CD4-positive, alpha-beta T cell treated with Interleukin-15 for 1 hour (primary cell): ENCODE data around the gene ATAD2B.
"Not testable (repeated sequence)": the region's sequence is repeated elsewhere in the genome, so short reads cannot be mapped to it uniquely, and the experiment has no call there.

Experiments
- DNase-seq: peaks from one replicate; pipeline ENCODE4 v3.0.0-alpha.2; 2020

The ATAD2B gene

DNA sequence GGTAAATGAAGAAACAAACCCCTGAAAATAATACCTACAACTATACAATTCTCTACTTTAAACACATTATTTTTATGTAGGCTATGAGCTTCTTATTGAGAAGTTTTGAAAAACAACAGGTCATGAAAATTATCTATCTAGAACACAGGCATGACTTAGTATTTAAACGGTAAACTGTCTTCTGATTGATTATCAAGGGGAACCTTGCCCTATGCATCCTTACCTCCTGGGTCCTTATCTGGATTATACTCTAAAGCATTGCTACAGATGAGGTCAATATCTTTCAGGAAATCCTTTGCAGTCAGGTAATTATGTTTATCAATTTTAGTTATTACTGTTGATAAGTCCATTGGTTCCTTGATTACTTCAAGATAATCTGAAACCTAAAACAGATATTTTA lies 144.3 kb downstream of the ATAD2B start:
- no peak for DNase-seq

DNA sequence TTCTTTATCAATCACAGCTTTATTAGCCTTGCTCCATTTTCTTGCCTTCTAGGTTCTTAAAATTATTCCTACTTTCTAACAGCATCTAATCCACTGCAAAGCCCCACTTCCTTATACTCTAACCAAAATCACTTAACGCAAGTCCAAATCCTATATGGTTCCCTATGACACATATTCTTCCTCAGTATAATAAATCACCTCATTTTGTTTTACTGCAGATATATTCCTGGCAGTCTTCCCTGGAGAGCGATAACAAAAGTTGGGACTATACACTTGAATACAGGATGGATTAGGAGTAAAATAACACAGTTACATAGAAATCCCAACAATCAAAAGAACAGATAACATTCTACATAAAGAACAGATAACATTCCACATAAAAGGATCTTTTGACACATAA lies 144.8 kb downstream of the ATAD2B start:
- no peak for DNase-seq

DNA sequence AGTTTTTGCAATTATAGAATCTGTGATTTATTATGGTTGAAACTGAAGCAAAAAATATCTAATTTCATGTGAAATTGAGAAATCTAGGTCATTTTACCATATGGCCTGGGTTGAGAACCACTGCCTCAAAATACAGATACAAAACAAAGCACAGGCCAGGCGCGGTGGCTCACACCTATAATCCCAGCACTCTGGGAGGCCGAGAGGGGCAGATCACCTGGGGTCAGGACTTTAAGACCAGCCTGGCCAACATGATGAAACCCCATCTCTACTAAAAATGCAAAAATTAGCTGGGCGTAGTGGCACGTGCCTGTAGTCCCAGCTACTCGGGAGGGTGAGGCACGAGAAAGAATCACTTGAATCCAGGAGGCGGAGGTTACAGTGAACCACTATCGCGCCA lies 146.5 kb downstream of the ATAD2B start:
- DNase-seq, result not testable (repeated sequence)

DNA sequence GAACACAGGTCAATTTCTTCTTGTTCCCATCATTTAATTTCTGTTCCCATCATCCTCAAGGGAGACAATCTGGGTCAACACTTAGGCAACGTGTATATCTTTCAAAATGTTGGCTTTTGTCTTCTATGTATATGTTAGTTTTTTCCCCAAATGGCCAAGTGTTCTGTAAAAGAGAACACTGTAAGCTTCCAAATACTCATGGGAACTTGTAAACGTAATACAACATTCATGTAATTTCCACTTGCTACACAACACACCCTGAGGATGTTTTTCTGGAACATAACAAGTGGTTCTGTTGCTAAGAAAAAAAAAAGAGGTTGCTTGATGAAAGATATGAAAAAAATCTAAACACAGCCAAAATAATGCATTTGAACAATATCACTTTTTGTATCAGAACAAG lies 149.1 kb downstream of the ATAD2B start:
- DNase-seq, result no peak

DNA sequence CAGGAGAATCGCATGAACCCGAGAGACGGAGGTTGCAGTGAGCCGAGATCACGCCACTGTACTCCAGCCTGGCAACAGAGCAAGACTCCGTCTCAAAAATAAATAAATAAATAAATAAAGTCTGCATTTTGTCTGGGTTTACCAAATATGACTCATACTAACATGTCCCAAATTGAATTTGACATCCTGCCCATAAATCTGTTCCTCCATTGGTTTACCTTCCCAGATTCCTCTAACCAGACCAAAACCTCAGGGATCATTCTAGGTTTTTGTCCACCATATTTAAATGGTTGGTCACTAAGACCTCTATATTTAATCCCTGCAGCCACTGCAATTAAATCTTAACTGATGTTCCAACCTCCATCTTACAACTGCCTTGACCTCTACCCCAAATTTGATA lies 150.9 kb downstream of the ATAD2B start:
- DNase-seq, result no peak

DNA sequence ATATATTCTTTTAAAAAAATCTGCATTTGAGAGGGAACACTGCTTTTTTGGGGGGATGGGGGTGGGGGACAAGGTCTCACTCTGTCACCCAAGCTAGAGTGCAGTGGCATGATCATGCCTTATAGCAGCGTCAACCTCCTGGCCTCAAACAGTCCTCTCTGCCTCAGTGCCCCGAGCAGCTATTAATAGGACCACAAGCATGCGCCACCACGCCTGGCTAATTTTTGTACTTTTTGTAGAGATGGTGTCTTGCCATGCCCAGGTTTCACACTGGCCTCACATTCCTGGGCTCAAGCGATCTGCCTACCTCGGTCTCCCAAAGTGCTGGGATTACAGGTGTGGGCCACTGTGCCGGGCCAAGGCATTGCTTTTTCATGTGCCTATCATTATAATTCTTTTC lies 154.2 kb downstream of the ATAD2B start:
- no peak for DNase-seq

DNA sequence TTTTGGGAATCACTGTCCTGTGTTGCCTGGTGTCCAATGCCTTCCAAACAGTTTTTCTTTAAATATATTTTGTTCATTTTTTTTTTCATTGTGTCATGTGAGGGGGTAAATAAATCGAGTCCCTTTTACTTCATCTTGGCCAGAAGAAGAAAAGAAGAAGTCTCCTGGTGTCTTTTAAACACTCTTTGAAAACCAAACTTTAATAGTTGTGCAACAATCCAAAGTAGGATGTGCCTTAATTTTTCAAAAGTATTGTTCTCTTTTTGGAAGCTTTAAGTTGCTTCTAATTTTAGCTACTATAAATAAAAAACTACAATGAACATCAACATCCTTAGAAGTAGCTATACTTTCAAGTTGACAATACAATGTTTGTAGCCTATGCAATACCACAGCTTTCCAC lies 154.9 kb downstream of the ATAD2B start:
- no peak for DNase-seq

DNA sequence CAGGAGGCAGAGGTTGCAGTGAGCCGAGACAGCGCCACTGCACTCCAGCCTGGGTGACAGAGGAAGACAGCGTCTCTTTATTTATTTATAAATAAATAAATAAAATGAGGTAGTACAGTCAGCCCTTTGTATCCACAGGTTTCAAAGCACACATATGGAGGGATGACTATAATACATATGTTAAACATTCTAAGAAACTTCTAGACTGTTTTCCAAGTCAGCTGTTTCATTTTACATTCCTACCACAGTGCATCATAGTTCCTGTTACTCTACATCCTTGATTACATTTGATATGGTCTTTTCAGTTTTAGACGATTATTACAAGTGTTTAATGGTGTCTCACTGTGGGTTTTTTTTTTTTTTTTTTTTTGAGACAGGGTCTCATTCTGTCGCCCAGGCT lies 157.6 kb downstream of the ATAD2B start:
- no peak for DNase-seq

DNA sequence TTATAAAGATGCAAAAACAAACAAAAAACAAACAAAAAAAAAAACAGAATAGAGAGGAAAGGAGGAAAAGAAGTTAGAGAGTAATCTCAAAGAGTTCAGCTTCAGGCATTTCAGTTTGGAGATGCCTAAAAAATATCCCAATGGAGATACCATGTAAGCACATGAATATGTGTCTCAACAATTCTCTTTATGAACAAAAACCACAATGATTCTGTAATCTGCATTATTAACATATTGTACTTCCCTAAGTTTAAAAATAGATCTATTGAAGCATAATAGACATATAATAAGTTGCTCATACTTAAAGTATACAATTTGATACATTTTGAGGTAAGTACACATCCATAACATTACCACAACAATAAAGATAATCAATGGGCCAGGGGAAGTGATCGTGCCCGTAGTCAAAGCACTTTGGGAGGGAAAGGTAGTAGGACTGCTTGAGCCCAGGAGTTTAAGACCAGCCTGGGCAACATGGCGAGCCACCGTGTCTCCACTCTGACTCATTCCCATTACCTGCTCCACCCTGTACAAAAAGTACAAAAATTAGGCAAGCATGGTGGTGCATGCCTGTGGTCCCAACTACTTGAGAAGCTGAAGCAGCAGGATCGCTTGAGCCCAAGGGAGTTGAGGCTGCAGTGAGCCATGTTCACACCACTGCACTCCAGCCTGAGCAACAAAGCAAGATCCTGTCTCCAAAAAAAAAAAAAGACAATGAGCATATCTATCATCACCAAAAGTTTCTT lies 158.9 kb downstream of the ATAD2B start:
- DNase-seq, result no peak

DNA sequence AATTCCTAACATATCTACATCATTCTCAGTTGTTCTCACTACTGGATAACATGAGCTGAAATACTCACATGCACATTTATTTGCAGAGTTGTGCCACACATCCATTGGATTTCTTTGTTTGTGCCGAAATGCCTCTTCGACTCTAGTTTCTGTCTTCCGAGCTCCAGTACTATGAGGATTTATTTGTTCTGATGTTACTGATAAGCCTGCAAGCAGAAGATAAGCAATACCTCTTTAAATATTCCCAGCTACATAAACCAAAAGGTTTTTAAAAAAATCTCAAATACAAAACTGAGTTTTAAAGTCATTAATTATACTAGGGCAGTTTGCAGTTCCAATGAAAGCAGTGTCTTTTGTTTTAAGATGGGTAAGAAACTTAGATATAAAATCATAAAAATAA lies 164.8 kb downstream of the ATAD2B start:
- DNase-seq, result no peak

DNA sequence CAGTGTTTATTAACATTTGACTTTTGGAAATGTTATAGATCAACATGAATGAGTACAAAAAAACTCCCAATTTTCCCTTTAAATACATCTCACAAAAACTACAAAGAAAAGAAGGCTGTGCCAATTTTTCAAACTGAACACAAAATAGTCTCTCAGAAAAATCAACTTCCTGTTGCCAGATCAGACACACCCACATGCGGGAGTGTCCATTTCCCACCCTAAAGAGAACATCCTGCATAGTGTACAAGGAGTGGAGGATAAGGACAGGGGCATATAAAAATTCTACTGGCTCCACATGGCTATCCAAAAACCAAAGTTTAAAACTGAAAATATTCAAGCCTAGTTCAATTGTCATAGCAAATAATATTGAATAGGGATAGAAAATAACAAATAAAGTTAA lies 165.3 kb downstream of the ATAD2B start:
- no peak for DNase-seq

DNA sequence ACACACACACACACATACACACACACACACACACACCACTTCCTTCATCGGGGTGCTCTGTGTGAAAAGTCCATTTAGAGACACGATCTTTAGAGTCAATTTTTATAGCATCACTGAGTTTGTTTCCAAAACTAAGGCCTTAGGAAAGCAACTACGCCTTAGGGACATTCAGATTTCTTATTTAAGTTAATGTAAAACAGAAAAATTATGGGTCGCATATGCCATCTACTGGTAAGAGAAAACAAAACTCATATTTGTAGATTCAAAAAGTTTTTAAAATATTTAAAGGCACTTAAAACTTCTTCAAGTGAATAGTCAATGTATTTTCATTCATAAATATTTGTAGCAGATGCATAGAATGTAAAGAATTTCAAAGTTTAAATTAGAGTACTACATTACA lies 166.2 kb downstream of the ATAD2B start:
- no peak for DNase-seq

DNA sequence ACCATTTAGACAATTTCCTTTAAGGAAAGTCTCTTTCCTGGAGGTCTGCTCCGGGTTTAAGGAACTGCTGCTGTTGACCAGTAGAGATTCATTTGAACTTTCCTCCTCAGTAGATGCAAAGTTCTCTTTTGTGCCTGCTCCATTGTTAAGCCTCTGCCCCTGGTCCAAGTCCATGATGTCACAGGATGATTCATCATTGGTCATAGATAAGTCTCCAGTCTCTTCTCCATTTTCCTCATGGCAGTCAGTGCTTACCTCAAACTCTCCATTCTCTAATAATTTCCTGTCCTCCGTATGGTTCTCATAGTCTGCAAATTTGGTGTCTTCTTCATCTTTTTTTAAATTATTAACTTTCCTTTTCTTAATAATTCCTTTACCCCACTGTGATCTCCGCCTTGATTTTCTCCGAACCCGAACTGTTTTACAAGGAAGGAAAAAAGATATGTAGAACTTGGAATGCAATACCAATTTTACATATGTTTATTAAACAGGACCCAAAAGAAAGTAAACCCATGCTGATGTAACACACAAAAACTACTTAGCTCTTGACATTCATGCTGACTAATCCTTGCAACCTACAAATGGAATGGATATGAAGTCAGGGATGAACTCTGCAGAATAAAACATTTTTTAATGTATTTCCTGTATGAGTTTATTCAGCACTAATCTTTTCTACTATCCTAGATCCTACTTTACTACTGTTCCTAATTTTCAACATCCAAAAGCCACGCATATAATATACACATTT lies 169.1 kb downstream of the ATAD2B start:
- DNase-seq, result no peak

DNA sequence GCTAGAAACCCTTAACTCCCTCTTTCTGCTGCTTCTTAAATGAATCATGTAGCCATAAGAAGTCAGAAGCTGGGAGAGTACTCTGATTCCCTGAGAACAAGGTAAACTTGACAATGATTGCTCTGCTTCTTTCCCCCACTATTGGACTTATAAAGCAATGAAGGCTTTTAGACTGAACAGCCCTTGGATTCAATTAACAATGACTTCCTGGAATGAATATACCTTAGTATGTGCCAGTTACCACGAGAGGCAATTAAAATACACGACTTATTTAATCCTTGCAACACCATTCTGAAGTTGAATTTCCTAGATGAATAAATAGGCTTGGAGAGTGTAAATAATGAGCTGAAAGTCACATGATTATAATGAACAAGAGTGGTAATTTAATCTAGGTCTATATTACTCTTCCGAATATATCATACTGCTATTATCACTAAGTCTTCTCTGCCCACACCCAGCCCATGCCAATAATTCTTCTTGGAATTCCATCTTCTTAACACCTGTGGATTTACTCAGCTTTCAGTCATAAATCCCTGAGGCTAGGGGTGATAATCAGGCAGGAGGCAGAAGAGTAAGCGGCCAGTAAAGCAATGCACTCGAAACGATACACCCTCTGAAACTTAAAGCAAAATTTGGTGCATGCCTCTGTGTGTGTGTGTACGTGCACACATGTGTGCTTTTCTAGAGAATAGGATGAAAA lies 170.2 kb downstream of the ATAD2B start:
- DNase-seq, result no peak

DNA sequence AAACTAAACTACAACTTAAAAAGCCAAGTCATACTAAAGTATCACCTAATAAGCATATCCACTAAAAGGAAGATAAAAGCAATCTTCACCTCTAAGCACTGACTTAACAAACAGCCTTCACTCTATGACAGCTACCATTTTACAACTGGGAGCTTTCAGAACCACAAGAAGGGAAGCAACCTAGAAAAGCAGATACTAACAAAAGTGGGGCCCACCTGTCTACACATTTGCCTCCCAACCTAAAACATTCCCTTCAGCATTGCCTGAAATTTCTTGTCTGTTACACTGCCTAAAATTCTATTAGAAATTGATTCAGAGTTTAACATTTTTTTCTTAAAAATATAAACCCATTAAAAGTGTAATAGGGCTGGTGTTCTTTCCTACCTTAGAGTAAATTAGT lies 172.0 kb downstream of the ATAD2B start:
- DNase-seq, result no peak

DNA sequence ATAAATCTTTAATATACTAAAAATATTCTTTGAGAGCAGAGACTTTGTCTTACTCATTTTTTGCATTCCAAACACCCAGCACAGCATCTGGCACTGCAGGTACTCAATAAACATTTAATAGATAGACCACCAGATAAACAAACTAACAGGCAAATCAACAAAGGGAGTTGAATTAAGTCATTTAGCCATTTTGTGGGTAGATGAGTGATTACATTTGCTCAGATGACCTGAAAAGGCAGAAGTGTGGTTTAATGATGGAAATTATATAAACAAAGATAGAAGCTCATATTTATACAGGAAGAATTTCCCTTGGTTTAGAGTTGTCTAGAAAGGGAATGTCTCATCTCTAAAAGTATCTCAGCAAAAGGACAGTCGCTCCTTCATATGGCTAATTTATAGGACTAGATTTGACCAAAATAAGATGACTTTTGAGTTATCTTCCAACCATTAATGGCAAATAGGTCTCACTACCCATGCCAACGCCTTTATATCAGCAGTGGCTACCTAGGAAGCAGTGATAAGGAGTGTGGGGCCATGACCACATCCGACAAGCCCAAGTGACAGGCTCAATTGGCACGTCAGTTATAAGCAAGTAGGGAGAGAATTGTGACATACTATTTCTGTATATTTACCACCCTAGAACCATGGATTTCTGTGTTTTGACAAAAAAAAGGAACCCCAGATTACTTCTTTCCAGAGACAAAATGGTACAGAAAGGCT lies 173.5 kb downstream of the ATAD2B start:
- DNase-seq, result no peak

DNA sequence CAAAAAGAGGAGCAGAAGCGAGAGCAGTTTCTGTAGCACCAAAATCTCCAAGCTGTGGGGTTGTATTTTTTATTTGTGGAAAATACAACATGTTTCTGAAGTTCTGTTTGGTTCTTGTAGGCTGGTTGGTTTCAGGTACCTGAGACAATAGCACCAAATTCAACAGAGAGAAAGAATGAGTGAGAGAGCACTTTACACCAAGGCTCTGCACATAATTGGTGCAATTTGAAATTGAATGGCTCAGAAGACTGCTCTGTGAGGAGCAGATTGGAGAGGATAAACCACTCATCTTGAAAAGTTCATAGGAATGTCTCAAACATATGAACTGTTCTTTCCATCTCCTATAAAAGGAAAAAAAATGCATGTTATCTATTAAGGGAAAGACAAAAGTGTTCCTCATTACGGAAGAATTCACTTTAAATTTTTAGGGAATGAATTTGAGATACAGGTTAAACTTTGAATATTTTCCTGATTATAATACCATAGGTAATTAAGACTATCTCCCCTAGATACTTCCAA lies 175.1 kb downstream of the ATAD2B start:
- no peak for DNase-seq

DNA sequence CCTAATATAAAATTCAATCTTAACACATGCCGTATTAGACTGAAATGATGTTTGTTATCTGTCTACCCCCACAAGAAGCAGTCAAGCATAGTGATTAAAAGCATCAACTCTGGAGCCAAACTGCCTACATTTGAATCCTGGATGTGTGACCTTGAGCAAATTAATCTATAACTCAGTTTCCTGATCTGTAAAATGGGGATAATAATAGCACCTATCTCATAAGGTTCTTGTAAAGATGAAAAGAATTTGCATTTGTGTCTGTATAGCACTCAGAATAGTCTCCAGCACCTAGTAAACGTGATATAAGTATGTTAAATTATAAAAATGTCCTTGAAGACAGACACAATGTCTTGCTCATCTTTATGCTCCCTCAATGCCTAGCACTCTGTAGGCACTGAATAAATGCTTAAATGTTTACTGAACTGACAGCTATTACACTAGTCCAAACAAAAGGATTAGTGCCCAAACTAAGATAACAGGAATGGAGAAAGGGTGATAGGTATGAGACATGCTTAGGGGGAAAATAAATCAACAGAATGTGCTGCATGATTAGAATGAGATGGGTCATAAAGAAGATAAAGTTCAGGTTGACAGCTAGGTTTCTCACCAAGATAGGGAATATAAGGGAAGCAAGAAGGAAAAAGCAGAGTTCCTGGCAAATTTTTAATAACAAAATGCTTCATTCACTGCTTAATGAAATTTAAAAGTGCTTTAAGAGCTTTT lies 180.6 kb downstream of the ATAD2B start:
- DNase-seq, result no peak

DNA sequence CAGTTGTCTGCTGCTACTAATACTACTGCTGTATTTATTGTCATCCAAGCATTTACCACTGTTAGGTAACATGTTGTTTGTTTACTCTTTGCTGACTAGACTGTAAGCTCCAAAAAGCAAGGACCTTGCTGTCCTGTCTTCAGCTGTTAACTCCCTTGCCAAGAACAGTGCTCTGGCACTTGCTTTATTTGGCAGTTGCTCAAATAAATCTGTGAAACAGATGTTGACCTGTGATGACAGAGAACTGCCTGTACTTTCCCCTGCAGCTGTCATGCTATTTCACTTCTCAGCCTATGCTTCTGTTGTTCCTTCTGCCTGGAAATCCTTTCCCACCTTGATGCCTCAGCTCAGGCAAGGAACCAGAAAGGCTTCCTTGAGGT lies 181.2 kb downstream of the ATAD2B start:
- no peak for DNase-seq

DNA sequence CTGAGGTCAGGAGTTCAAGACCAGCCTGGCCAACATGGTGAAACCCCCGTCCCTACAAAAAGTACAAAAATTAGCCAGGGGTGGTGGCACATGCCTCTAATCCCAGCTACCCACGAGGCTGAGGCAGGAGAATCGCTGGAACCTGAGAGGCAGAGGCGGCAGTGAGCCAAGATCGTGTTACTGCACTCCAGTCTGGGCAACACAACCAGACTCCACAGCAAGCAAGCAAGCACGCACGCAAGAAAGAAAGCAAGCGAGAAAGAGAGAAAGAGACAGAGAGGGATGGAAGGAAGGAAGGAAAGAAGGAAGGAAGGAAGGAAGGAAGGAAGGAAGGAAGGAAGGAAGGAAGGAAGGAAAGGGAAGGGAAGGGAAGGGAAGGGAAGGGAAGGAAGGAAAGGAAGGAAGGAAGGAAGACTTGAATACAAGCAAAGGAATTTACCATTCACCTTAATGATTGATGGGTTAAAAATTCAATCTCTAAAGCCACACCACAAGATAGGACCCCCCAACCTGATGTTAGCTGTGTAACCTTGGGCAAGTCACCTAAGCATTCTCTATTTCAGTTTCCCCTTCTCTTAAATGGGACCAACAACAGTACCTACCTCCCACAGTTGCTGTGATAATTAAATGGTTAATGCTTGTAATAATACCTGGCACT lies 181.7 kb downstream of the ATAD2B start:
- DNase-seq, result no peak

DNA sequence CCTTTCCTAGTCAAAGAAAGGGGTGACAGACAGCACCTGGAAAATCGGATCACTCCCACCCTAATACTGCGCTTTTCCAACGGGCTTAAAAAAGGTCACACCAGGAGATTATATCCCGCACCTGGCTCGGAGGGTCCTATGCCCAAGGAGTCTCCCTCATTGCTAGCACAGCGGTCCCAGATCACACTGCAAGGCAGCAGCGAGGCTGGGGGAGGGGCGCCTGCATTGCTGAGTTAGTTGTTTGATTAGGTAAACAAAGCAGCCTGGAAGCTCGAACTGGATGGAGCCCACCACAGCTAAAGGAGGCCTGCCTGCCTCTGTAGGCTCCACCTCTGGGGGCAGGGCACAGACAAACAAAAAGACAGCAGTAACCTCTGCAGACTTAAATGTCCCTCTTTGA lies 190.1 kb downstream of the ATAD2B start:
- not testable (repeated sequence) for DNase-seq

DNA sequence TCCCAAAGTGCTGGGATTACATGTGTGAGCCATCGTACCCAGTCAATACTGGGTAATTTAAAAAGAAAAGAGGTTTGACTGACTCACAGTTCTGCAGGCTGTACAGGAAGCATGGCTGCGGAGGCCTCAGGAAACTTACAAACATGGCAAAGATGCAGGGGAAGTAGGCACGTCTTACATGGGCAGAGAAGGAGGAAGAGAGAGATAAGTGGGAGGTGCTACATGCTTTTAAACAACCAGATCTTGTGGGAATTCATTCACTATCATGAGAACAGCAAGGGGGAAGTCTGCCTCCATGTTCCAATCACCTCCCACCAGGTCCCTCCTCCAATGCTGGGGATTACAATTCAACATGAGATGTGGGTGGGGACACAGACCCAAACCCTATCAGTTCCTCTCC lies 192.5 kb downstream of the ATAD2B start:
- no peak for DNase-seq
